ENCODE results near the gene CAPZB.
"Not testable (repeated sequence)": the region's sequence is repeated elsewhere in the genome, so short reads cannot be mapped to it uniquely, and the experiment has no call there.

CAPZB gene

DNA sequence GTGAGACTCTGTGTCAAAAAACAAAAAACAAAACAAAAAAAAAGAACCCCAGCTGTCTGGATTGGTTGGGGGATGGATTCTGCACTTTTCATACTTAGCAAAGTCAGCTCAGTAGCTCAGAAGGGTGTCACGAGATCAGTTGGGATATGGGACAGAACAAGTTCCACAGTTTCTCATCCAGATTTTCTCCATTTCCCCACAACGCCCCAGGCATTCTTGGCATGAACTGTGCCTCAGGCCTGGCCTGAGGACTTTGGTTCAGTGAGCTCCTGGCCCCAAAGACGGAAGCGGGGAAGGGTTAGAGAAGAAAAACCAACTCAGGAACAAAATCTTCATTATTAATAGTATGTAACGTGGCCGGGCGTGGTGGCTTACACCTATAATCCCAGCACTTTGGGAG lies 175.3 kb downstream of the CAPZB start:
- no peak for DNase-seq (ENCODE audit: low spot score)

DNA sequence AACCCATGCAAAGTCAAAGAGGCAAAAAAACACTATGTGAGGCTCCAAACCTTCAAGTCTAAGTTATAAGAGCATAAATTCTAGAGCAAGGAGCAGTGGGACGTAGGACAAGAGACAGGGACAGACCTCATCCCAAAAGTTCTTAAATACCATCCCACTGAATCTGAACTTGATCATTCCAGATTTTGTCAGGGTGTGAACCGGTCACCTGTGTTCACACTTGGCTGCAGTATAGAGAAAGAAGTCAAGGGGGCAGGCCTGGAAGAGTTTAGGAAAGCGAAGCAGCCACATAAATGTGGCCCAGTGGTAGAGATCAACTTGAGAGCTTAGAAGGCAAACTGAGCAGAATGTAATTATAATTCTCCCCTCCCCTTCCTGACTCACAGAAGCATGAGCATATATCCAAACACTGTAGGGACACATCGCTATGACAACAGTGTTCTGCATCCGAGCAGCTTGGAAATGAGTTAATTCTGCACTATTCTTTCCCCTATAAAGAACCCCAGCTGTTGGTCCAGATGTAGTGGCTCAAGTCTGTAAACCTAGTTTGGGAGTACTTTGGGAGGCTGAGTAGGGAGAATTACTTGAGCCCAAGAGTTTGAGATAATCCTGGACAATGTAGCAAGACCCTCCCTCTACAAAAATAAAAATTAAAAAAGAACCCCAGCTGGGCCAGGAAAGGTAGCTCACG lies 176.1 kb downstream of the CAPZB start:
- no peak for DNase-seq (ENCODE audit: low spot score)

DNA sequence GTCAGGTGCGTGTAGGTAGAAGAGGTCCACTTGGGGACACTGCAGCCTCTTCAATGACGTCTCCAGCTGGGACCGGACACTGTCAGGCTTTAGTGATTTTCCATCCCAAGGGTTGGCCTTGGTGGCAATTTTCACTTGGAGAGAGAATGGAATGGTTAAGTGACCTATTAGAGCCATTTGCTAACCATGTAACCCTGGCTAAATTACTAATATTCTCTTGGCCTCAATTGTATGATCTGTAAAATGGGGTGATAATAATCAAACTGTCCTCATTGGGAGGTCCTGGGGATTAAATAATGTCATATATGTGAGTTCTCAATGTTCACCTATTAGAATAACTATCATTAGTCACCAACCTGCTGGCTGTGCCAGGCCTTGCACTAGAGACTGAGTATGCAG lies 176.8 kb downstream of the CAPZB start:
- no peak for DNase-seq (ENCODE audit: low spot score)

DNA sequence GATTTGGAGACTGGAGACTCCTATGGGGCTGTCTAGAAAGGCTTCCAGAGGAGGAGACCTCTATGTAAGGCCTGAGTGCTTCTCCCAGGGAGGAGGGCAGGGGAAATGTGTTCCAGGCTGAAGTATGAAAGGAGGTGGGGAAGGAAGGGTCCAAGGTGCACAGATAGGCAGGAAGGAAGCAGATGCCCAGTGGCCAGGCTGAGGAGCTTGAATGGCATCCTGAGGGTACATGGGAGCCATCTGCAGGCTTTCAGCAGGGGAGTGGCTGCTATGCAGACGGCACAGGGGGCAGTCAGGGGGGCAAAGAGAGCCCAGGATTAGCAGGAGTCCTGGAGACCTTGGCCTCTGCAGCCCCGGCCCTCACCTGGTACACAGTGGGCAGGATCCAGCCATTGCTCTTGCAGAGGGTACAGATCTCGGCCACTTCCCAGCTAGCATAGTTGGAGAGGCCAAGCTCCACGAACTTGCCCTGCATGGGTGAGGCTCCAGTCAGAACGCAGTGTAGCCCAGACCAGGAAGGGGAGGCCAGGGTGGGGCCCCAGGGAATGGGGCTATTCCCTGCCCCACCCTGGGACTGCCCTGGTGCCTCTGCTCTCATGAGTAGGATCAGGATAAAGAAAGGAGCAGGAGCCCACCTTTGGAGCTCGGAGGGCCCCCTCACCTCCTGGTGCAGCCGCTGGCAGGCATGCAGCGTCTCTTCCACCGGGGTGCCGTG lies 177.4 kb downstream of the CAPZB start:
- DNase-seq (ENCODE audit: low spot score) = no peak

DNA sequence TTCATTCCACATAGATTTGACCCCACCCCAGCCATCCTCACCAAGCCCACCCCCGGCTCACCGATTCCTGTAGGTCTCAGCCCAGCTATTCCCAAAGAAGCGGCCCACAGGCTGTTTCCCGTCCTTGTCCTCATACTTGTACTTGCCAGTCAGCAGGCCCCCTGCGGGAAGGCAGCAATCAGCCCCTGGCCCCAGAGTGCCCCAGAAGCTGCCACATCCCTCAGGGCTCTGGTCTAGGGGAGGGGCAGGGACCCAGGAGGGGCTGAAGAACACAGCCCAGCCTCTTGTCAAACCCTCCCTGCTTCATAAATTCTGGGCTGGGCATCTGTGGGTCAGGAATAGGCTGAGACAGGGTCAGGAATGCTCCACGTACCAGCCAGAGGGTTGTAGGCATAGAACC lies 178.4 kb downstream of the CAPZB start:
- DNase-seq (ENCODE audit: low spot score) = no peak

DNA sequence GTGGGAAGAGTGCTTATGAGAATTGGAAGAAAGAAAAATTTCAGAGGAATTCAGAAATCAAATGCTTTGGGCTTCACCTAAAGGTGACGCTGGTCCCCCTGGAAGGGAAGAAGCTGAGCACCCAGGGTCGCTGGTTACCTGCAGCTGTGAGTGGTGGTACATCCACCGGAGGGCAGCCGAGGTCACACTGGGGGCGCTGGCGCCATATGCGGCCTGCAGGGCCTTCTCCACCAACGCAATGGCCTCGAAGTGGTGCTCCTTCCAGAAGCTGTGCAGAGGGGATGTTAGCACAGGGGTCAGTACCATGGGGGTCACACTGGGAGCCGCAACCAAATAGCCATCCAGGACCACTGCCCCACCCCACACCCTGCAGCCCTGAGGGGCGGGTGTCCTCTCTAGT lies 179.5 kb downstream of the CAPZB start:
- no peak for DNase-seq (ENCODE audit: low spot score)

DNA sequence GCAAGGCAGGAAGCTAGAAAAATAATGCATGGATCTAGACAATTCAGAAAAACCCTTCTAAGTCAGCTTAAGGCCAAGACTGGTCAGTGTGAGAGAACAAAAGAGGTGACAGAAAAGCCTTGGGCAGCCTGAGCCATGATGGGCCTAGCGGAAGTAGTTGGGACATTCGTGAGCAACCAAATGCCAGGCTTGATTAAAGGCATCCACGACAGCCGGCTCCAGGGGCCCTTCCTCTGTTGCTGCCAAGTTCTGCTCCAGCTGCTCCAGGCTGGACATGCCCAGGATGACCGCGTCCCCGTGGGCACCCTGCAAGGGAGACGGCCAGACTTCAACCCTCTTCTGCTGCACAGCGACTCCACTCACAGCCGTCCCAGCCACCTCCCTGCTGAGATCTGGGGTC lies 181.3 kb downstream of the CAPZB start:
- not testable (repeated sequence) for DNase-seq (ENCODE audit: low spot score)

DNA sequence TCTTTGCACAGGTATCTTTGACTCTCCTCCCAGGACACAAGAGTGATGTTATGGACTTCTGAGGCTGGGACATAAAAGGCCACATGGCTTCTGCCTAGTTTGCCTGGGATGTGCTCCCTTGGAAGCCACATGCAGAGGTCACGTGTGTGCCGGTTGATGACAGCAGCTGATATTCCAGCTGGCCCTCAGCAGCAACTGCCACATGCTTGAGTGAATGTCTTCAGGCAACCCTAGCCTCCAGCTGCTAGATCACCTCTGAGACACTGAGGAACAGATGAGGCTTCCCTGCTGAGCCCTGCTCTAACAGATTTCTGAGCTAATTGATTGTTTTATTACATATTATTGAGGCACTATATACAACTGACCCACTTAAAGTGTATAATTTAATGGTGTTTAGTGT lies 185.1 kb downstream of the CAPZB start:
- DNase-seq (ENCODE audit: low spot score) = no peak

DNA sequence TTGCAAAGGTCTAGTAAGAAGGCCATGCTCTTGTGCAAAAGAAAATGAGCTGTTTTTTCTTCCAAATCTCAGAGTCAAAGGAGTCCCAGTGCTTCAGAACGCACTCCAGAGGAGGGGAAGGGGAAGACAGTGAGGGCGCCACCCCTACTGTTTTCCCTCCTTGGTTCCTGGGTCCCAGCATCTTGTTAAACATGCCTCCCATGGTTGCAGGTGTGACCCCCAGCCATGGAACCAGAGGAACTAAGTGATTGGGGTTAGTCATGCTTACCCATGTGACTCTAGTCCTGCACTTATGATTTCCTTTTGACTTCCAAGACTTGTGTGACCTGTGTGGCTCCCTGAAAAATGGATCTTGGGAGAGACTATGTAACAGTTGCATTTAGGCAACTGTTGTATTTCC lies 190.7 kb downstream of the CAPZB start:
- DNase-seq (ENCODE audit: low spot score) = no peak

DNA sequence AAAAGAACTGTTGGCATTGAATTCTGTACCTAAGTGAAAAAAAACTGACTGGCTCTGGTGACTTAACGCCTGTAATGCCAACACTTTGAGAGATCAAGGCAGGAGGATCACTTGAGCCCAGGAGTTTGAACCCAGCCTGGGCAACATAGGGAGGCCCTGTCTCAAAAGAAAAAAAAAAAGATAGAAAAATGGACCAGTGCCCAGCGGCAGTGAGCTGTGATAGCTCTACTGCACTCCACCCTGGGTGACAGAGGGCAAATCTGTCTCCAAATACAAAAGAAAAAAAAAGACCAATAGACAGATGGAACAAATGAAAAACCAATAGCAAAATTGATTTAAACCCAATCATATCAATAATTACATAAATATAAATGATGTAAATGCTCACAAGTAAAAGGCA lies 196.1 kb downstream of the CAPZB start:
- no peak for DNase-seq (ENCODE audit: low spot score)
